Measurements from ENCODE around the gene FOCAD.

DNA sequence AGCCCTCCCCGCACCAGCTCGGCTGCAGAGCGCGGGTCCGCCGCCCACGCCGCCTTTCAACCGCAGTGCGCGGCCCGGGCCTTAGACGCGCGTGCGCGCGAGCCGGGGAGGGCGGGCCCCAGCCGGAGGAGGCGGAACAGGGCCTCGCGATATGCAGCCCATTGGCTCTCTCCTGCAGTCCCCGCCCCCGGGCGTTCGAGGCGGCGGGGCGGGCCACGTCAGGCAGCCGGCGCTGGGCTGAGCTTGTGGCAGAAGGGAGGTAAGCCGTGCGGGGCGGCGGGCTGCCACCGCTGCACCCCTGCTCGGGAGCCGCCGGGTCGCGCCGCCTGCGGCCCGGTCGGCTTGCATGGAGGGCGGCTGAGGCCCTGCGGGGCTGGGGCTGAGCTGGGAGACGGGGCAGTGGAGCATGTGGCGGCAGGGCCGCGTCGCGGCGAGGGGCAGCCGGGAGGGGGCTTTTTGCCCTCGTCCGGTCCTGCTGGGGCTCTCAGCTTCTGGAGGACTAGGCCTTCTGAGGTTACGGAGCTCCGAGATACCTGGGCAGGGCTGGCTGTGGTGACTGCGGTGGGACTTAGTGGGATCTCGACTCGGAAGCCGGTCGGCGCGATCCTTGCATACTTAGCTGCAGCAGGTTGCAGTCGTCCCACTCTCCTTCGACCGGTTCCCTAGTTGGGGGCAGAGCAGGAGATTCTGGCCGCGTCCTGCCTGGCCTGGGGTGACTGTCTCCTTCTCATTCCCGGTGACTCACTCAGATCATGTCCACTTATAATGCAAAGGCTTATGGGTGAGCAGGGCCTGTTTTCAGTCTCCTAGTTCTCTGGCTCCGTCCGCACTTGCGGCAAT, at the start of gene FOCAD:
- TF ChIP-seq BACH2 (CRISPR knock-in tag; IDR thresholded peaks at IDR 0.05; ENCODE audit: borderline replicate concordance) (no peak), ESRRG (CRISPR knock-in tag; IDR thresholded peaks at IDR 0.05) (no peak), ARNTL (CRISPR knock-in tag; IDR thresholded peaks at IDR 0.05; ENCODE audit: borderline replicate concordance, low read depth) (no peak), ZFP30 (CRISPR knock-in tag; IDR thresholded peaks at IDR 0.05) (no peak), SNAI2 (CRISPR knock-in tag; IDR thresholded peaks at IDR 0.05) (no peak), CSDC2 (CRISPR knock-in tag; IDR thresholded peaks at IDR 0.05) (no peak)

Measured in SK-N-SH treated with all-trans-retinoic acid at 6 μM for 48 hours (cell line).